Type B pancreatic cell (in vitro differentiated cells): ENCODE measurements around the gene GRK1. TPM values are rescaled to one million over a fixed set of nuclear protein-coding genes. Genes with fewer than 3 reads are reported as not detected.
"Not testable (repeated sequence)": the region's sequence is repeated elsewhere in the genome, so short reads cannot be mapped to it uniquely, and the experiment has no call there.

Experiments used
- DNase-seq: peaks from one replicate; pipeline ENCODE4 v3.0.0; 2021; ENCODE audit warnings: mixed read lengths; ENCODE audit not compliant: unreplicated experiment; ENCODE audit errors: extremely low spot score
- H3K27ac Mint-ChIP-seq: 2 replicates; pipeline ENCODE4 v1.8.0; 2021; ENCODE audit warnings: mild to moderate bottlenecking, mixed read lengths
- H3K27me3 Mint-ChIP-seq: 2 replicates; pipeline ENCODE4 v1.8.0; 2021; ENCODE audit warnings: mixed read lengths
- H3K36me3 Mint-ChIP-seq: 2 replicates; pipeline ENCODE4 v1.8.0; 2021; ENCODE audit warnings: mixed read lengths
- H3K4me1 Mint-ChIP-seq: one replicate; pipeline ENCODE4 v1.8.0; 2021; ENCODE audit warnings: mixed read lengths; ENCODE audit not compliant: unreplicated experiment
- H3K4me3 Mint-ChIP-seq: 2 replicates; pipeline ENCODE4 v1.8.0; 2021; ENCODE audit warnings: mild to moderate bottlenecking, mixed read lengths
- H3K9me3 Mint-ChIP-seq: 2 replicates; pipeline ENCODE4 v1.8.0; 2021; ENCODE audit warnings: mixed read lengths
- total RNA-seq: library from RNA; stranded (reverse); gene quantifications from 2 replicates; pipeline ENCODE4 v1.2.1, GENCODE V29; 2021; ENCODE audit warnings: low replicate concordance
- TF ChIP-seq, protein P1 (sequence below): fragments of 200-600 bp; sonication (generic); conservative IDR thresholded peaks from 2 replicates; pipeline ENCODE4 v1.5.0; 2021; ENCODE audit warnings: antibody characterized with exemption, mild to moderate bottlenecking

The GRK1 gene
- total RNA-seq, 1 donor from 2014 or later = 0.85 TPM

DNA sequence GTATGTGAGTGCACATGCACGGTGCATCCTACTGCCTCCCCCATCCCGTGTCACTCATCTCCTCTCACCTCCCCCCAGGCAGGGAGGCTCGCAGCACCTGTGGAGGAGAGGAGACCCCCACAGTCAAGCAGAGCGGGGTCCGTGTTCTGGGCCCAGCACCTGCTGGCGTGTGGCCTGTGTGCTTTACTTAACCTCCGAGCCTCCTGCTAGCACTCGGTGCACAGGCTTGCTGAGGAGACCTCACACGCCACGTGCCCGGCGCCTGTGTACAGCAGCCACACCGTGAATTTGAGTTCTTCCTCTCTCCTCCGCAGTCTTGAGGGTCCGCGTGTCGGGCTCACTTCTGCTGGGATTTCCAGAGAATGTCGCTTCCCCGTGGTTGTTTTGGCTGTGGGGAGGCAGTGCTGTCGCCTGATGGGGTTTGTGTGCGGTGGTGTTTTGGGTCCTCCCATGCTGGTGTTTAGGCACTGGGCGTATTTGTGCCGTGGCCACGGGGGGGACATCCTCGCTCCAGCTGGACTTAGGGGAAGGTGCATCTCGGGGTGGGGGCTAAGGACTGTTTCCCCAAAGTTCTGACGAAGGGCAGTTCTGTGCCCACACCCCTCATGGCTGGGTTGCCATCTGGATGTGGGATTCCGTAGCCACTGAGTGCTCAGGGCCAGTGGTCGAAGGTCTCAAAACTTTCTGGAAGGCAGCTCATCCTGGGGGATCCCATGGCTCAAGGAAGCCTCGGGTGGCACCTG, 57.2 kb downstream of the GRK1 start:
- Mint-ChIP-seq H3K27me3 (peaks cover 3% of the 10 kb centered on the region), H3K36me3 (no peaks in the 10 kb centered on the region), H3K27ac (peak overlapping the region; percentile 71), H3K4me3 (peak overlapping the region; percentile 85), H3K9me3 (no peaks in the 10 kb centered on the region), H3K4me1 (no peaks in the 10 kb centered on the region)
- DNase-seq = no peak
- TF ChIP-seq, protein P1, sequence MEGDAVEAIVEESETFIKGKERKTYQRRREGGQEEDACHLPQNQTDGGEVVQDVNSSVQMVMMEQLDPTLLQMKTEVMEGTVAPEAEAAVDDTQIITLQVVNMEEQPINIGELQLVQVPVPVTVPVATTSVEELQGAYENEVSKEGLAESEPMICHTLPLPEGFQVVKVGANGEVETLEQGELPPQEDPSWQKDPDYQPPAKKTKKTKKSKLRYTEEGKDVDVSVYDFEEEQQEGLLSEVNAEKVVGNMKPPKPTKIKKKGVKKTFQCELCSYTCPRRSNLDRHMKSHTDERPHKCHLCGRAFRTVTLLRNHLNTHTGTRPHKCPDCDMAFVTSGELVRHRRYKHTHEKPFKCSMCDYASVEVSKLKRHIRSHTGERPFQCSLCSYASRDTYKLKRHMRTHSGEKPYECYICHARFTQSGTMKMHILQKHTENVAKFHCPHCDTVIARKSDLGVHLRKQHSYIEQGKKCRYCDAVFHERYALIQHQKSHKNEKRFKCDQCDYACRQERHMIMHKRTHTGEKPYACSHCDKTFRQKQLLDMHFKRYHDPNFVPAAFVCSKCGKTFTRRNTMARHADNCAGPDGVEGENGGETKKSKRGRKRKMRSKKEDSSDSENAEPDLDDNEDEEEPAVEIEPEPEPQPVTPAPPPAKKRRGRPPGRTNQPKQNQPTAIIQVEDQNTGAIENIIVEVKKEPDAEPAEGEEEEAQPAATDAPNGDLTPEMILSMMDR = no peak

- Mint-ChIP-seq H3K27ac (peak overlapping the region; percentile 71), H3K27me3 (peaks cover 4% of the 10 kb centered on the region)
- TF ChIP-seq, protein P1 = peak; percentile 90
These were observed 57.8 kb downstream of the GRK1 start for GRCh38 chr13:113724780-113725315.

DNA sequence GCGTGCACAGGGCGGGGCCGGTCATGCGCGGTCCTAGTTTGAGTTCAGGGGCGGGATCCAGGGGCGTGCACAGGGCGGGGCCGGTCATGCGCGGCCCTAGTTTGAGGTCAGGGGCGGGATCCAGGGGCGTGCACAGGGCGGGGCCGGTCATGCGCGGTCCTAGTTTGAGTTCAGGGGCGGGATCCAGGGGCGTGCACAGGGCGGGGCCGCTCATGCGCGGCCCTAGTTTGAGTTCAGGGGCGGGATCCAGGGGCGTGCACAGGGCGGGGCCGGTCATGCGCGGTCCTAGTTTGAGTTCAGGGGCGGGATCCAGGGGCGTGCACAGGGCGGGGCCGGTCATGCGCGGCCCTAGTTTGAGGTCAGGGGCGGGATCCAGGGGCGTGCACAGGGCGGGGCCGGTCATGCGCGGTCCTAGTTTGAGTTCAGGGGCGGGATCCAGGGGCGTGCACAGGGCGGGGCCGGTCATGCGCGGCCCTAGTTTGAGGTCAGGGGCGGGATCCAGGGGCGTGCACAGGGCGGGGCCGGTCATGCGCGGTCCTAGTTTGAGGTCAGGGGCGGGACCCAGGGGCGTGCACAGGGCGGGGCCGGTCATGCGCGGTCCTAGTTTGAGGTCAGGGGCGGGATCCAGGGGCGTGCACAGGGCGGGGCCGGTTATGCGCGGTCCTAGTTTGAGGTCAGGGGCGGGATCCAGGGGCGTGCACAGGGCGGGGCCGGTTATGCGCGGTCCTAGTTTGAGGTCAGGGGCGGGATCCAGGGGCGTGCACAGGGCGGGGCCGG, 58.5 kb downstream of the GRK1 start:
- not testable (repeated sequence) for DNase-seq, H3K9me3 Mint-ChIP-seq, H3K27ac Mint-ChIP-seq, H3K27me3 Mint-ChIP-seq, H3K4me1 Mint-ChIP-seq, H3K36me3 Mint-ChIP-seq
- peak overlapping the region; percentile 85 for H3K4me3 Mint-ChIP-seq

More at GRCh38 chr13:113724780-113725315, 57.8 kb downstream of the GRK1 start:
- no peaks in the 10 kb centered on the region for H3K36me3 Mint-ChIP-seq
- H3K9me3 Mint-ChIP-seq = no peaks in the 10 kb centered on the region
- no peaks in the 10 kb centered on the region for H3K4me1 Mint-ChIP-seq
- peak overlapping the region; percentile 85 for H3K4me3 Mint-ChIP-seq
- DNase-seq = no peak

GRCh38 chr13:113726106-113726821, 59.2 kb downstream of the GRK1 start:
- DNase-seq, H3K27me3 Mint-ChIP-seq, H3K9me3 Mint-ChIP-seq, H3K27ac Mint-ChIP-seq, H3K4me1 Mint-ChIP-seq, H3K36me3 Mint-ChIP-seq: not testable (repeated sequence)
- H3K4me3 Mint-ChIP-seq = peak overlapping the region; percentile 65

DNA sequence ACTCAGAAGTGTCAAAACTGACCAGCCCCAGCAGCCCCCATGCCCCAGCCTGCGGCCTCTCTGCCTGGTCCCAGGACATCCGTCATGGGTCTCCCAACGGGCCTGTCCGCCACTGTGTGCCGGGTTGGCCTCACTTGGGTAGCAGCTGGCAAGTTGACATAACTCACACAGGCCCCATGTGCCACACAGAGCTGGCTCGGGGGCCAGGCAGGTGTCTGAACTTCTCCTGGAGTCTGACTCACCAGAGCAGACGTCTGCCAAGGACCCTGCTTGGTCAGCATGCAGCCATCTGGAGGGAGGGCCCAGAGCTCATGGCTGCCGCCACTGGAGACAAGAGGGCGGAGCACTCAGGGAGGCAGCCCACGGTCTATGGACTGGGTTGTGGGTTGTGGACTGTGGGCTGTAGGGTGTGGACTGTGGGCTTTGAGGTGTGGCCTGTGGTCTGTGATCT, 60.0 kb downstream of the GRK1 start:
- H3K27me3 Mint-ChIP-seq = peaks cover 4% of the 10 kb centered on the region
- no peak overlapping the region for H3K27ac Mint-ChIP-seq
- no peaks in the 10 kb centered on the region for H3K4me1 Mint-ChIP-seq
- no peaks in the 10 kb centered on the region for H3K9me3 Mint-ChIP-seq
- TF ChIP-seq, protein P1 = no peak
- no peak for DNase-seq
- H3K4me3 Mint-ChIP-seq = no peak overlapping the region
- no peaks in the 10 kb centered on the region for H3K36me3 Mint-ChIP-seq

DNA sequence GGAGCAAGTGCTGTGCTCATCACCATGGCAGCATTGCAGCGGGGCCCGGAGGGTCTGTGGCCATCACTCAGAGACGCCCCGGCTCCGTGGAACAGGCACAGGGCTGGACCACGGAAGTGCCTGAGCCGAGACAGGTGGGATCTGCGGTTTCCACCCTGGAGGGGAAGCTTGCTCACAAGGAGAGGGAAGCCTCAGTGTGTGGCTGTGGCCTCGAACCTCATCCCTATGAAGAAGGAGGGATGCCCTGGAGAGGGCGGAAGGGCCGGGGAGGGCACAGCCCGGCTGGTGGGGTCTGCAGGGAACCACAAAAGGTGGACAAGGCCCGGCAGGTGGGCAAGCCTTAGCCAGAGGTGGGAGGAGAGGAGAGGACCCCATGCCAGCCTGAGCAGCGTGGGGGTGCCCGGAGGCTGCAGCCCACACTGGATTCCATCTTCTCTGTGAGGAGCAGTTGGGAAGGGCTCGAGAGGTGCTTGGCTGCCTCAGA, 61.6 kb downstream of the GRK1 start:
- H3K27ac Mint-ChIP-seq = peak overlapping the region; percentile 70
- H3K36me3 Mint-ChIP-seq = no peaks in the 10 kb centered on the region
- no peaks in the 10 kb centered on the region for H3K9me3 Mint-ChIP-seq
- H3K4me3 Mint-ChIP-seq = no peak overlapping the region
- H3K4me1 Mint-ChIP-seq = no peaks in the 10 kb centered on the region
- DNase-seq = no peak
- TF ChIP-seq, protein P1 = no peak
- H3K27me3 Mint-ChIP-seq = peaks cover 4% of the 10 kb centered on the region
